ENCODE results near the gene PAK5. TPM values are rescaled to one million over a fixed set of nuclear protein-coding genes. Genes with fewer than 3 reads are reported as not detected.

PAK5 gene
- total RNA-seq, 6 experiments from 2014 or later = not detected

- Mint-ChIP-seq H3K27me3 (ENCODE audit: insufficient read depth) (no peaks in the 10 kb centered on the region; the same call in 1 of the 2 replicates), H3K36me3 (ENCODE audit: low read depth) (no peaks in the 10 kb centered on the region; the same call in 1 of the 2 replicates), H3K9me3 (peaks cover 51% of the 10 kb centered on the region), H3K4me3 (no peak overlapping the region), H3K27ac (no peak overlapping the region), H3K4me1 (ENCODE audit: low read depth) (no peaks in the 10 kb centered on the region)
- DNase-seq = no peak
- no peak for TF ChIP-seq CTCF (IDR thresholded peaks at IDR 0.05)
Measured at GRCh38 chr20:9689041-9689440, 149.8 kb downstream of the PAK5 start.

- Mint-ChIP-seq H3K4me1 (ENCODE audit: low read depth) (no peaks in the 10 kb centered on the region), H3K27ac (no peak overlapping the region), H3K36me3 (ENCODE audit: low read depth) (no peaks in the 10 kb centered on the region; the same call in 1 of the 2 replicates), H3K27me3 (ENCODE audit: insufficient read depth) (no peaks in the 10 kb centered on the region; the same call in 1 of the 2 replicates), H3K4me3 (no peak overlapping the region), H3K9me3 (peaks cover 52% of the 10 kb centered on the region)
- no peak for DNase-seq
- no peak for TF ChIP-seq CTCF (IDR thresholded peaks at IDR 0.05)
Measured at GRCh38 chr20:9686866-9687265, 152.0 kb downstream of the PAK5 start.

GRCh38 chr20:9686455-9686854 lies 152.4 kb downstream of the PAK5 start:
- TF ChIP-seq CTCF (IDR thresholded peaks at IDR 0.05) = no peak
- H3K9me3 Mint-ChIP-seq = peaks cover 50% of the 10 kb centered on the region
- H3K36me3 Mint-ChIP-seq (ENCODE audit: low read depth) = no peaks in the 10 kb centered on the region; the same call in 1 of the 2 replicates
- no peak overlapping the region for H3K27ac Mint-ChIP-seq
- DNase-seq = no peak
- H3K4me1 Mint-ChIP-seq (ENCODE audit: low read depth) = no peaks in the 10 kb centered on the region
- no peak overlapping the region for H3K4me3 Mint-ChIP-seq
- H3K27me3 Mint-ChIP-seq (ENCODE audit: insufficient read depth) = no peaks in the 10 kb centered on the region; the same call in 1 of the 2 replicates

- Mint-ChIP-seq H3K27ac (no peak overlapping the region), H3K27me3 (ENCODE audit: insufficient read depth) (no peaks in the 10 kb centered on the region; the same call in 1 of the 2 replicates), H3K36me3 (ENCODE audit: low read depth) (no peaks in the 10 kb centered on the region; the same call in 1 of the 2 replicates)
Measured at GRCh38 chr20:9686001-9686400, 152.9 kb downstream of the PAK5 start.

GRCh38 chr20:9685011-9685410 lies 153.9 kb downstream of the PAK5 start:
- H3K4me3 Mint-ChIP-seq = no peak overlapping the region
- H3K9me3 Mint-ChIP-seq = peaks cover 46% of the 10 kb centered on the region
- no peaks in the 10 kb centered on the region for H3K4me1 Mint-ChIP-seq (ENCODE audit: low read depth)
- no peak for TF ChIP-seq CTCF (IDR thresholded peaks at IDR 0.05)
- no peak for DNase-seq
- H3K27ac Mint-ChIP-seq = no peak overlapping the region
- no peaks in the 10 kb centered on the region; the same call in 1 of the 2 replicates for H3K27me3 Mint-ChIP-seq (ENCODE audit: insufficient read depth)
- no peaks in the 10 kb centered on the region for H3K36me3 Mint-ChIP-seq (ENCODE audit: low read depth)

More at GRCh38 chr20:9686001-9686400, 152.9 kb downstream of the PAK5 start:
- no peak for DNase-seq
- H3K4me3 Mint-ChIP-seq = no peak overlapping the region
- H3K9me3 Mint-ChIP-seq = peaks cover 50% of the 10 kb centered on the region
- no peak for TF ChIP-seq CTCF (IDR thresholded peaks at IDR 0.05)
- no peaks in the 10 kb centered on the region for H3K4me1 Mint-ChIP-seq (ENCODE audit: low read depth)

Data from HFFc6 (cell line).